ENCODE measurements around the gene GPBP1. TPM values are rescaled to one million over a fixed set of nuclear protein-coding genes. Genes with fewer than 3 reads are reported as not detected.
"Not testable (repeated sequence)": the region's sequence is repeated elsewhere in the genome, so short reads cannot be mapped to it uniquely, and the experiment has no call there.

GPBP1 gene, protein sequence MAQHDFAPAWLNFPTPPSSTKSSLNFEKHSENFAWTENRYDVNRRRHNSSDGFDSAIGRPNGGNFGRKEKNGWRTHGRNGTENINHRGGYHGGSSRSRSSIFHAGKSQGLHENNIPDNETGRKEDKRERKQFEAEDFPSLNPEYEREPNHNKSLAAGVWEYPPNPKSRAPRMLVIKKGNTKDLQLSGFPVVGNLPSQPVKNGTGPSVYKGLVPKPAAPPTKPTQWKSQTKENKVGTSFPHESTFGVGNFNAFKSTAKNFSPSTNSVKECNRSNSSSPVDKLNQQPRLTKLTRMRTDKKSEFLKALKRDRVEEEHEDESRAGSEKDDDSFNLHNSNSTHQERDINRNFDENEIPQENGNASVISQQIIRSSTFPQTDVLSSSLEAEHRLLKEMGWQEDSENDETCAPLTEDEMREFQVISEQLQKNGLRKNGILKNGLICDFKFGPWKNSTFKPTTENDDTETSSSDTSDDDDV
- polyA plus RNA-seq (ENCODE audit: insufficient read length in 4 of 4): 100 to 1,000 TPM; 143 to 156 (median 155) TPM

DNA sequence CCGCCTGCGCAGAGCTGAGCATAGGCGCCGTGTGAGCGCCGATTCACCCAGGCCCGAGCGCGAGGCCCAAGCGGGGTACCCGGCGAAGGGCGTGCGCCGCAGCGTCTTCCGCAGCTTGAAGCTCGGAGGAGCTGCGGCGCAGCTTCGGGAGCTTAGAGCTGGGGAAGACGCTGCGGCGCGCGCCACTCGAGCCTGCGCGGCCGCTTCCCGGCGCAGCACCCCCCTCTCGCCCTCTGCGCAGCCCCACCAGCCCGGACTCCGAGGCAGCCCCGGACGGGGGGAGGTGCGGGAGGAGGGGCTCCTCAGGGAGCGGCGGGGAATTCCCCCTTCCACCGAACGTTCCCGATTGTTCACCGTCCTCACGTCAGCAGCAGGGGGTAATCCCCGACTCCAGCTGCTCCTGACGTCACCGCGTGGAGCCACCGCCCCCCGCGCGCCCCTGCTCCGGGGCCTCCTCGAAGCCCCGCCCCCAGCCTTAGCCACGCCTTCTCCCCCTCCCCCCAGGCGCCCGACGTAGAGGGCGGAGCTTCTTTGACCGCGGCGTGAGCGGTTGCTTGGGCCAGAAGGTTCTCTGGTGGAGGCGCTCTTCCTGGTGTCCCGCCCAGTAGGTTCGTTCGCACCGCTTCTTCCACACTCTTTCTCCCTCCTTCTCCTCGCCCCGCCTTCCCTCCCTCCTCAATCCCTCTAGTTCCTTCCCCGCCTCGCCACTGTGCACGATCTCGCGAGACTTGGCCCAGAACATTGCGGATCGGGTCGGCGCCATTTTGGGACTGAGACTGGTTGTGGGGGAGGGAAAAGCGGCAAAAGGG is at the start of gene GPBP1:
GPBP1 (plus strand) TSS at position 741 of the 809 bp plus-strand sequence. CDS start 40,072 bp downstream, outside the sequence.
- DNase-seq (ENCODE audit: low read depth in 4 of 4, low spot score in 3 of 4): peak; percentile 97 to 98 (median 98)

DNA sequence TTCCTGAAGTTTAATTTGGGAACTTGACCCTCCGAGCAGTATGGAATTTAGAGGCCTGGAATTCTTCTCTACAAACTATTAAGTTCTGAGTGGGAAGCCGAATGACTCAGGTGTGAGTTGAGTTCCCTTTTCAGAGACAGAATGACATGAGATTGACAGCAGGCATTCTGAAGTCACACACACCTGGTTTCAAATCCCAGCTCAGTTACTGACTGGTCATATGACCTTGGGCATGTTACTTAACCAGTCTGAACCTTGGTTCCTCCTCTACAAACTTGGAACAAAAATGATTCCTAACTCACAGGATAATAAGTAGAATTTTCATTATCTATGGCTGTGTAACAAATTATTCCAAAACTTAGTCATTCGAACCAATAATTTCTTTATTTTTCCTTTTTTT is 45.5 kb upstream of the GPBP1 start:
- DNase-seq (ENCODE audit: low read depth in 4 of 4, low spot score in 3 of 4): no peak

DNA sequence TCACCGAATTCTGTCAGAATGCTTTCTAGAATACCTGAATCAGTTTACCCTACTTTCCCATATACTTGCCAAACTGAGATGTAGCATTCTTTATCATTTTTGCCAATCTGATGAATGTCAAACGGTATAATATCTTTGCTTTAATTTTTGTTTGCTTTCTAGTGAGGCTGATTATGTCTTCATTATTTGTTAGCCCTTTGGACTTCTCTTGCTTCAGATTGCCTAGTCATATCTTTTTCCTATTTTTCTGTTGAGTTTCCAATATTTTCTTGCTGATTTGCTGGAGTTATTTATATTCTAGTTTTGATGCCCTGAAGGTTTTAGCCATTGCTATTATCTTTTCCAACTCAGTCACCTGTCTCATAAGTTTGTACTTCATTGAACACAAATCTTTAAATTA is 40.3 kb upstream of the GPBP1 start:
- no peak for DNase-seq (ENCODE audit: low read depth in 4 of 4, low spot score in 3 of 4)

- no peak for DNase-seq (ENCODE audit: low read depth in 4 of 4, low spot score in 3 of 4)
These were observed 36.5 kb upstream of the GPBP1 start for GRCh38 chr5:57137401-57137800.

- DNase-seq (ENCODE audit: low read depth in 4 of 4, low spot score in 3 of 4): no peak
These were observed 21.5 kb upstream of the GPBP1 start for GRCh38 chr5:57152316-57152715.

DNA sequence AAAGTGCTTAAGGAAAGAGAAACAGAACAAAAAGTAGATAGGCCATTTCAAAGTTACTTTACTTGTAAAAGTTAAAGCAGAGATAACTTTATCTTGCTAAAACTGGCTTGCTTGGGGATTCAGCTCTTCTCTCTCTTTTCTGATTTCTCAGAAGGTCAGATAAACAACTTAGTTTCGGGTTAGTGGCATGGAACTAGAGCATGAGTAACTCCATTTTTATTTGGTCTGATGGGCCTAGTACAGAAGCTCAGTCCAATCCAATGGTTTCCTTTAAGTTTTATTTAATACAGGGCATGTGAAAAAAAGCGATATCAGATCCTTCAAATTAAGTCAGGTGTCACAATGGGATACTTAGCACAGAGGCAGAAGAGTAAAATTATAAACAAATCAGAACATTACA is 18.8 kb upstream of the GPBP1 start:
- no peak for DNase-seq (ENCODE audit: low read depth in 4 of 4, low spot score in 3 of 4)

DNA sequence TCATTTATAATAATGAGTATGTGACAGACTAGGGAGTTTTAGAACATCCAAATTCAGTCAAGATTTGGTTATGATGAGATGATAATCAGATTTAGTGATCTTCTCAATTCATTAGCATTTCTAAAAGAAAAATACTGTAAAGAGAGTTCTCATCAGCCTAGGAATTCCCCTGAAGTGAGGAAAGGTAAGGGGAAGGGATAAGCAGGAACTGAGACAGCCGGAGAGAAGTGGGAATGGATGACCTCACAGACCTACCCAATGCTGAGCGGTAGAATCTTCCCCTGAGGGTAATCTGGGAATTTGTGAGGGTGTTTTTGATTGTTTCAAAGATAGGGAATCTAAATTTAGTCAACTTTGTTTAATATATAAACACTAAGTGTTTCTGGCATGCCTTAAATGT is 16.7 kb upstream of the GPBP1 start:
- DNase-seq (ENCODE audit: low read depth in 4 of 4, low spot score in 3 of 4): no peak

DNA sequence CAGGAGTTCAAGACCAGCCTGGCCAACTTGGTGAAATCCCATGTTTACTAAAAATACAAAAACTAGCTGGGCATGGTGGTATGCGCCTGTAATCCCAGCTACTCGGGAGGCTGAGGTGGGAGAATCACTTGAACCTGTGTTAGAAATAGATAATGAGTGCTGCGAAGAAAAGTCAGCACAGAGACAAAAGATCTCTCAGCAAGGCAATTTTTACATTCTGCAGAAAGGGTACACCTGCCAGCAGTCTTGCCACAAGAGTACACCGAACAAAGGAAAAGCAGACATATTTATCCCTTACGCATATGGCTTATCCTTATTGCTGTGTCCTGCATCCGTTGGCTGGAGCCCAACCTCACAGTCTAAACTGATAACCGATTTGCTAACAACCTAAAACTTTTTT is 16.2 kb upstream of the GPBP1 start:
- DNase-seq (ENCODE audit: low read depth in 4 of 4, low spot score in 3 of 4): no peak

DNA sequence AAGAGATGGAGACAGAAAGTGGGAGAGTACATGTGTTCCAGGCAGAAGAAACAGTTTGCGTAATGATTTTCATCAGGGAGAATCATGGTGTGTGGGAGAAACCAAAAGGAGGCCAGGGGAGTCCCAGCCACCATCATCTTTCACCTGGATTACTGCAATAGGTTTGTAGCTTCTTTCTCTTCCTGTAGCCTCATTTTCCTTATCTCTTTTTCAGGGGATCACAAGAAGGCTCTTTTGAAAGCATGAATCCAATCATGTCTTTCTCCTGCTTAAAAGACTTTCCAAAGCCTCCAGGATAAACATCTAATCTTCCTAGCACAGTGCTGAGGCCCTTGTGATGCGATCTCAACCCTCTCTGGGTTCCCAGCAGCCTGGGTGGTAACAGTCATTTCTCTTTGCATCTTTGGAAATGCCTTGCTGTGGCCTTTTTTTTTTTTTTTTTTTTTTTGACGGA is 10.3 kb upstream of the GPBP1 start:
- no peak for DNase-seq (ENCODE audit: low read depth in 4 of 4, low spot score in 3 of 4)

DNA sequence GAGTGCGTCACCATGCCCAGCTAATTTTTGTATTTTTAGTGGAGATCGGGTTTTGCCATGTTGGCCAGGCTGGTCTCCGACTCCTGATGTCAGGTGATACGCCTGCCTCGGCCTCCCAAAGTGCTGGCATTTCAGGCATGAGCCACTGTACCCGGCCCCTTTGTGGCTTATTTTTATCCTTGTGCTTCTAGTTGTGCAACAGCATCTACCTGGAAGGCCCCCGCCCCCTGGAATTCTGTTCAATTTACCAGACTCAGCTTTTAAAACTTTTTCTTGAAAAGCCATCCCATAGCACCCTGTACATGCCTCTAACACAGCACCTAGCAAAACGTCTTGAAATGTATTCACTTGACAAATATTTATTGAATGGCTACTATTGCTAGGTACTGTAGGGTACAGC is 9.7 kb upstream of the GPBP1 start:
- no peak for DNase-seq (ENCODE audit: low read depth in 4 of 4, low spot score in 3 of 4)

DNA sequence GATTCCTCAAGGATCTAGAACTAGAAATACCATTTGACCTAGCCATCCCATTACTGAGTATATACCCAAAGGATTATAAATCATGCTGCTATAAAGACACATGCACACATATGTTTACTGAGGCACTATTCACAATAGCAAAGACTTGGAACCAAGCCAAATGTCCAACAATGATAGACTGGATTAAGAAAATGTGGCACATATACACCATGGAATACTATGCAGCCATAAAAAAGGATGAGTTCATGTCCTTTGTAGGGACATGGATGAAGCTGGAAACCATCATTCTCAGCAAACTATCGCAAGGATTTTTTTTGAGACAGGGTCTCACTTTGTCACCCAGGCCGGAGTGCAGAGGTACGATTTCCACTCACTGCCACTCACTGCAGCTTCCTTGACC is 8.7 kb upstream of the GPBP1 start:
- not testable (repeated sequence) for DNase-seq (ENCODE audit: low read depth in 4 of 4, low spot score in 3 of 4)

DNA sequence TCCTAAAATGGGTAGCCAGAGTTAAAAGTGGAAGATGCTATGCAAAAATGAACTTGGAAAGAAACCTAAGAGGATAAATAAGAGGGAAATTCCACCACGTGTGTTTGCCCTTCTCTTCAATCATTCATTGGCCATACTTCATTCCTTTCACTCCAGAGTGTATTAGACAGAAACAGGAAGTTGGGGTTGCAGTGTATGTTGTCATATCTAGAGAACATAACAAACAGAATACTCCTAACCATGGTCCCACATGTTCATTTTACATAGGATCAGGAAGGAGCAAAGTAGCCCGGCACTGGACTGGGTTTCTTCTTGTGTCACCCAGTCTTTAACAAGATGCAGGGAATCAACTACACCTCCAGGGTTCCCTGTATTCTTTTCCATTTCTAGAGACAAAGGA is 7.6 kb upstream of the GPBP1 start:
- DNase-seq (ENCODE audit: low read depth in 4 of 4, low spot score in 3 of 4): no peak

GRCh38 chr5:57167201-57167600 is 6.7 kb upstream of the GPBP1 start:
- DNase-seq (ENCODE audit: low read depth in 4 of 4, low spot score in 3 of 4): no peak

- DNase-seq (ENCODE audit: low read depth in 4 of 4, low spot score in 3 of 4): not testable (repeated sequence)
These were observed 3.7 kb upstream of the GPBP1 start for GRCh38 chr5:57170116-57170515.

GRCh38 chr5:57171816-57172465 is 1.9 kb upstream of the GPBP1 start:
- DNase-seq (ENCODE audit: low read depth in 4 of 4, low spot score in 3 of 4): no peak

DNA sequence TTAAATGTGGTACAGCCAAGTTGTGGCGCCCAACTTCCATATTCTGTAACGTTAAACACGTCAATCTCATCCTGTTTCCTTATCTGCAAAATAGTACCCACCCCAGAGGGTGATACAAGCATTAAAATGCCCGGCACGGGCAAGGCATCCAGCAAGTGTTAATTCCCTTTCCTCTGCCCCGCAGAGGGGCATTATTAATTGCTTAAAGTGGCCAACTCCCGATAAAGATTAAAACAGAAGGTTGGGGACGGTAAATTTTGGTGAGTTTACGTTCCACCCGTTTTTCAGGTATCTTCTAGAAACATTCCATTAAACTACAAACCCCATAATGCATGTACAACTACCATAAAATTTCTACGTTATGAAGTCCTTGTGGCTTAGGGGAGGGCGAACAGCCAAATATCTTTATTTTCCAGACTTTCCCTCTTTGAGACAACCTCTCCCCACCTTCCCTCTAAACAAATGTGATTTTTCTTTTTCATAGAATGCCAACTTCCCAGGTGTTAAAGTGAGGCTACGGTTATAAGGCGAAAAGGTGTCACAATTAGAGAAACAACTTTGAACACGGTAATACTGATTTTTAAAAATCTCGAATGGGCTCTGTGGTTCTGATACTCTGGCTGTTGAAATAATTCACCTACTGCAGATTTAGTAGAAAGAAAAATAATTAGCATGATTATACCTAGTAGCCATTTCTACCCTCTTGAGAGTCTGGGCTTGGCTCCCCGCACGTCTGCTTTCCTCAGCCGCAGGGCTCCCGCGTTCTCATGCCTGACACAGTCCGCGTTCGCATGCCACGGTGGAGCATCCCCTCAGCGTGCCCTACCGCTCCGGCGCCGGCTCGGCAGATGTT is 1.2 kb upstream of the GPBP1 start:
- DNase-seq (ENCODE audit: low read depth in 4 of 4, low spot score in 3 of 4): peak in 2 of 4 donors; percentile 10 to 71

- peak in 3 of 4 donors; percentile 25 to 41 (median 28) for DNase-seq (ENCODE audit: low read depth in 4 of 4, low spot score in 3 of 4)
These were observed 450 bp downstream of the GPBP1 start for GRCh38 chr5:57174128-57174889.

GRCh38 chr5:57174890-57175510 is 1.1 kb downstream of the GPBP1 start:
- DNase-seq (ENCODE audit: low read depth in 4 of 4, low spot score in 3 of 4): peak in 1 of 4 donors; percentile 12

Data from left renal pelvis (tissue), 4 donors.